Fibroblast of mammary gland (primary cell): Measurements from ENCODE around the gene MED22.

Experiments
- DNase-seq: peaks from one replicate; pipeline ENCODE4 v3.0.0-alpha.2; 2010; ENCODE audit warnings: low read depth
- H3K4me3 ChIP-seq: 2 replicates; pipeline ENCODE4 v1.5.1; 2011; ENCODE audit warnings: low read depth, mild to moderate bottlenecking, low read length, moderate library complexity; ENCODE audit not compliant: control insufficient read depth
- TF ChIP-seq, protein P1 (sequence below): conservative IDR thresholded peaks from 2 replicates; pipeline ENCODE4 v1.5.1; 2011; ENCODE audit warnings: low read depth, low read length, inconsistent platforms; ENCODE audit not compliant: control insufficient read depth, insufficient read depth

MED22 gene

GRCh38 chr9:133306242-133307204, 41.4 kb downstream of the MED22 start:
- TF ChIP-seq, protein P1, sequence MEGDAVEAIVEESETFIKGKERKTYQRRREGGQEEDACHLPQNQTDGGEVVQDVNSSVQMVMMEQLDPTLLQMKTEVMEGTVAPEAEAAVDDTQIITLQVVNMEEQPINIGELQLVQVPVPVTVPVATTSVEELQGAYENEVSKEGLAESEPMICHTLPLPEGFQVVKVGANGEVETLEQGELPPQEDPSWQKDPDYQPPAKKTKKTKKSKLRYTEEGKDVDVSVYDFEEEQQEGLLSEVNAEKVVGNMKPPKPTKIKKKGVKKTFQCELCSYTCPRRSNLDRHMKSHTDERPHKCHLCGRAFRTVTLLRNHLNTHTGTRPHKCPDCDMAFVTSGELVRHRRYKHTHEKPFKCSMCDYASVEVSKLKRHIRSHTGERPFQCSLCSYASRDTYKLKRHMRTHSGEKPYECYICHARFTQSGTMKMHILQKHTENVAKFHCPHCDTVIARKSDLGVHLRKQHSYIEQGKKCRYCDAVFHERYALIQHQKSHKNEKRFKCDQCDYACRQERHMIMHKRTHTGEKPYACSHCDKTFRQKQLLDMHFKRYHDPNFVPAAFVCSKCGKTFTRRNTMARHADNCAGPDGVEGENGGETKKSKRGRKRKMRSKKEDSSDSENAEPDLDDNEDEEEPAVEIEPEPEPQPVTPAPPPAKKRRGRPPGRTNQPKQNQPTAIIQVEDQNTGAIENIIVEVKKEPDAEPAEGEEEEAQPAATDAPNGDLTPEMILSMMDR, result no peak
- no peak overlapping the region for H3K4me3 ChIP-seq
- DNase-seq, result no peak

DNA sequence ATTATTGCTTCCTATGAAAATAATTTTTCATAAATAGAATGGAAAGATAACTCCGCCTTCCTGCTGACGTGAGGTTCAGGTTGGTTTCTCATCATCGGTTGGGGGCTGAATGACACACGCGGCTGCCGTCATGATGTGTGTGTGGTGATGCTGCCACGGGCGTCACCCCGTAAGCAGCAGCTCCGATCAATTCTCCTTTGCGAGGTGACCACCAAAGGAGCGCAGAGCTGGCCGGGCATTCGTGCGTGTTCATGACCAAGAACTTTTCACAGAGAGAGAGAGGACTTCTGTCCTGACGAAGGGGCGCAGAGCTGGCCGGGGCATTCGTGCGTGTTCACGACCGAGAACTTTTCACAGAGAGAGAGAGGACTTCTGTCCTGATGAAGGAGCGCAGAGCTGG, 42.2 kb downstream of the MED22 start:
- TF ChIP-seq, protein P1, result no peak
- no peak overlapping the region for H3K4me3 ChIP-seq
- no peak for DNase-seq

DNA sequence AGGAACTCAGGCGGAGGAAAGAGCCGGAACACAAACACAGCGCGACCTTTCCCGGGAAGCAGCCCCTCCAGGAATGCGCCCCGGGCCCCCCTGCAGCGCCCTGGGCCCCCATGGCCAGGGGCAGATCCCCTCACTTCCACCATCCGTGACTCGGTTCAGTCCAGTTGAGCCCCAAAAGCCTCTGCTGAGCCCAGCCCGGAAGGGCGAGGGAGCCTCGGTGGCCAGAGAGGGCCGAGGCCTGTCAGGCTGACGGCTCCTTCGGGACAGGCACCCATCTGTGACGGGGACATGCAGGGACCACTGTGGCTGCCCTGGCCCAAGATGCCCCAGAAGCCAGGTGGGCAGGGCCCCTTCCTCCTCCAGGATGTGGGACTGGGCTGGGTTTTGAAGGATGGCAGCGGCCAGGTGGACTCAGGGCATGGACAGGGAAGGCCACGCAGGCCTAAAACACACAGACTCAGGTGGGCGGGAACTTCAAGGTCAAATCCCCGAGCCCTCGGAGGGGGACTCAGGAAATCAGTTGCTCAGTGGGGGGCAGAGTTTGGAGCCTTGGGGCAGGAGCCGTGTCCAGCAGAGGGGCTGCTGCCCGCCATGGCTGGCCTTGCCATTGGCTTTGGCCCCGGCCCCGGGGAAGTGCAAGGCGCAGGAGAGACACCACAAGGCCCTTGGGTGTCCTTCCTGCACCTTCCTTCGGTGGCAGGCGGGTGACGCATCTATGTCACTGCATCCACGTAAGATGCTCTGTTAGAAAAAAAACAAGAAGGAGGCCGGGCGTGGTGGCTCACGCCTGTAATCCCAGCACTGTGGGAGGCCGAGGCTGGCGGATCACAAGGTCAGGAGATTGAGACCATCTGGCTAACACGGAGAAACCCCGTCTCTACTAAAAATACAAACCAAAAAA, 43.2 kb downstream of the MED22 start:
- no peak for DNase-seq
- TF ChIP-seq, protein P1, result no peak
- no peak overlapping the region for H3K4me3 ChIP-seq

GRCh38 chr9:133304158-133304470, 43.8 kb downstream of the MED22 start:
- TF ChIP-seq, protein P1, result no peak
- DNase-seq, result no peak
- H3K4me3 ChIP-seq, result no peak overlapping the region

GRCh38 chr9:133303266-133304157, 44.4 kb downstream of the MED22 start:
- H3K4me3 ChIP-seq, result no peak overlapping the region
- no peak for DNase-seq
- TF ChIP-seq, protein P1, result no peak
